Liver (tissue), 9 donors: ENCODE measurements around the gene PFKL. TPM values are rescaled to one million over a fixed set of nuclear protein-coding genes. Genes with fewer than 3 reads are reported as not detected.

Source experiments
- DNase-seq: peaks from one replicate; pipeline ENCODE4 v3.0.0-alpha.2; 2017; ENCODE audit warnings: low spot score
- H3K27ac ChIP-seq, 2 donors: one replicate each; pipeline ENCODE4 v1.7.0; 2013; ENCODE audit warnings: inconsistent platforms in 2 of 2, low read length in 2 of 2, control low read depth in 1 of 2, low read depth in 1 of 2, mild to moderate bottlenecking in 1 of 2
- H3K27me3 ChIP-seq, 4 donors: one replicate each; pipeline versions ENCODE4 v1.6.1 to v1.7.0; 2013; ENCODE audit warnings: low read length in 3 of 4, inconsistent platforms in 1 of 4, mild to moderate bottlenecking in 1 of 4, moderate library complexity in 1 of 4; ENCODE audit not compliant: control insufficient read depth in 4 of 4, insufficient read depth in 4 of 4
- H3K36me3 ChIP-seq, 4 donors: one replicate each; pipeline versions ENCODE4 v1.6.1 to v1.7.0; 2013; ENCODE audit warnings: low read length in 3 of 4, mild to moderate bottlenecking in 3 of 4, low read depth in 1 of 4, moderate library complexity in 1 of 4; ENCODE audit not compliant: control insufficient read depth in 4 of 4, insufficient read depth in 3 of 4
- H3K4me1 ChIP-seq, 4 donors: one replicate each; pipeline versions ENCODE4 v1.6.1 to v1.7.0; 2013; ENCODE audit warnings: low read length in 3 of 4, mild to moderate bottlenecking in 3 of 4, moderate library complexity in 1 of 4; ENCODE audit not compliant: control insufficient read depth in 4 of 4, insufficient read depth in 4 of 4
- H3K4me3 ChIP-seq, 3 donors: one replicate each; pipeline versions ENCODE4 v1.6.1 to v1.7.0; 2013; ENCODE audit warnings: low read length in 3 of 3, control low read depth in 1 of 3, low read depth in 1 of 3, mild to moderate bottlenecking in 1 of 3
- H3K9ac ChIP-seq, 2 donors: one replicate each; pipeline ENCODE4 v1.7.0; 2013; ENCODE audit warnings: low read length in 2 of 2, mild to moderate bottlenecking in 2 of 2, moderate library complexity in 2 of 2, control low read depth in 1 of 2, low read depth in 1 of 2
- H3K9me3 ChIP-seq, 4 donors: one replicate each; pipeline versions ENCODE4 v1.6.1 to v1.7.0; 2013; ENCODE audit warnings: low read length in 3 of 4; ENCODE audit not compliant: control insufficient read depth in 4 of 4
- EGR1 ChIP-seq, 2 donors: IDR thresholded peaks; 2 replicates each; pipeline ENCODE4 v1.6.1; 2016 to 2018; ENCODE audit warnings: antibody characterized with exemption in 2 of 2, low read depth in 2 of 2
- FOXA1 ChIP-seq: IDR thresholded peaks from 2 replicates; pipeline ENCODE4 v1.6.1; 2016; ENCODE audit warnings: antibody characterized with exemption
- FOXA2 ChIP-seq: IDR thresholded peaks from 2 replicates; pipeline ENCODE4 v1.6.1; 2016; ENCODE audit warnings: antibody characterized with exemption
- GABPA ChIP-seq, 2 donors: IDR thresholded peaks in 1 of 2; conservative IDR thresholded peaks in 1 of 2; 2 replicates each; pipeline ENCODE4 v1.6.1; 2016; ENCODE audit warnings: antibody characterized with exemption in 2 of 2, mild to moderate bottlenecking in 1 of 2, moderate library complexity in 1 of 2
- HNF4G ChIP-seq: IDR thresholded peaks from 2 replicates; pipeline ENCODE4 v1.6.1; 2016; ENCODE audit warnings: antibody characterized with exemption
- RAD21 ChIP-seq, 2 donors: IDR thresholded peaks; 2 replicates each; pipeline ENCODE4 v1.6.1; 2016; ENCODE audit warnings: antibody characterized with exemption in 2 of 2, mild to moderate bottlenecking in 2 of 2
- REST ChIP-seq: IDR thresholded peaks from 2 replicates; pipeline ENCODE4 v1.6.1; 2016; ENCODE audit warnings: antibody characterized with exemption, mild to moderate bottlenecking
- RXRA ChIP-seq, 2 donors: IDR thresholded peaks; 2 replicates each; pipeline ENCODE4 v1.6.1; 2017 to 2018; ENCODE audit warnings: antibody characterized with exemption in 2 of 2, mild to moderate bottlenecking in 1 of 2
- SP1 ChIP-seq: IDR thresholded peaks from 2 replicates; pipeline ENCODE4 v1.6.1; 2018; ENCODE audit warnings: antibody characterized with exemption, mild to moderate bottlenecking
- TAF1 ChIP-seq: conservative IDR thresholded peaks from 2 replicates; pipeline ENCODE4 v1.6.1; 2016; ENCODE audit warnings: antibody characterized with exemption, mild to moderate bottlenecking
- YY1 ChIP-seq: IDR thresholded peaks from 2 replicates; pipeline ENCODE4 v1.6.1; 2016; ENCODE audit warnings: antibody characterized with exemption, mild to moderate bottlenecking
- ZBTB33 ChIP-seq: IDR thresholded peaks from 2 replicates; pipeline ENCODE4 v1.6.1; 2016; ENCODE audit warnings: antibody characterized with exemption
- WGBS: extraction: QIAGEN DNeasy Blood & Tissue Kit; methylation state at CpG from one replicate; pipeline ENCODE4 v1.1.7; 2013; 5-methylcytosine and 5-hydroxymethylcytosine counted together
- polyA plus RNA-seq, 2 donors: library from polyadenylated mRNA; stranded (reverse) in 1 of 2; unstranded in 1 of 2; fragments of 200-250 nt in 1 of 2; fragments of >200 nt in 1 of 2; fragmentation: Nextera tagmentation in 1 of 2; extraction: Ambion mirVana in 1 of 2; gene quantifications; one replicate each; pipeline versions ENCODE4 v1.2.1 to v1.2.3, GENCODE V29; 2013 to 2015
- total RNA-seq, 2 donors: library from RNA; depleted of rRNA; stranded (reverse); fragments of >200 nt; gene quantifications; one replicate each; pipeline ENCODE4 v1.2.3, GENCODE V29; 2014
- TF ChIP-seq, protein P1 (sequence below): IDR thresholded peaks from 2 replicates; pipeline ENCODE4 v1.6.1; 2016; ENCODE audit warnings: antibody characterized with exemption
- TF ChIP-seq, protein P2 (sequence below): fragments of 150-350 bp; IDR thresholded peaks from 2 replicates; pipeline ENCODE4 v1.5.1; 2017; ENCODE audit warnings: improper control_type of control experiment, low read depth, low read length; ENCODE audit not compliant: missing input control
- donor health status: healthy.
- donor health status: healthy.
- donor health status: healthy.
- donor health status: healthy.
- donor health status: healthy.

The PFKL gene
- total and polyA plus RNA-seq, 4 donors = 48.1 to 98.4 (median 81.0) TPM

- TF ChIP-seq FOXA1 (no peak), RAD21 (IDR thresholded peaks at IDR 0.05) (no peak), RXRA (IDR thresholded peaks at IDR 0.05) (no peak), TAF1 (no peak), ZBTB33 (no peak), SP1 (no peak)
Observed at GRCh38 chr21:44260066-44260465, 39.8 kb upstream of the PFKL start (continued).

DNA sequence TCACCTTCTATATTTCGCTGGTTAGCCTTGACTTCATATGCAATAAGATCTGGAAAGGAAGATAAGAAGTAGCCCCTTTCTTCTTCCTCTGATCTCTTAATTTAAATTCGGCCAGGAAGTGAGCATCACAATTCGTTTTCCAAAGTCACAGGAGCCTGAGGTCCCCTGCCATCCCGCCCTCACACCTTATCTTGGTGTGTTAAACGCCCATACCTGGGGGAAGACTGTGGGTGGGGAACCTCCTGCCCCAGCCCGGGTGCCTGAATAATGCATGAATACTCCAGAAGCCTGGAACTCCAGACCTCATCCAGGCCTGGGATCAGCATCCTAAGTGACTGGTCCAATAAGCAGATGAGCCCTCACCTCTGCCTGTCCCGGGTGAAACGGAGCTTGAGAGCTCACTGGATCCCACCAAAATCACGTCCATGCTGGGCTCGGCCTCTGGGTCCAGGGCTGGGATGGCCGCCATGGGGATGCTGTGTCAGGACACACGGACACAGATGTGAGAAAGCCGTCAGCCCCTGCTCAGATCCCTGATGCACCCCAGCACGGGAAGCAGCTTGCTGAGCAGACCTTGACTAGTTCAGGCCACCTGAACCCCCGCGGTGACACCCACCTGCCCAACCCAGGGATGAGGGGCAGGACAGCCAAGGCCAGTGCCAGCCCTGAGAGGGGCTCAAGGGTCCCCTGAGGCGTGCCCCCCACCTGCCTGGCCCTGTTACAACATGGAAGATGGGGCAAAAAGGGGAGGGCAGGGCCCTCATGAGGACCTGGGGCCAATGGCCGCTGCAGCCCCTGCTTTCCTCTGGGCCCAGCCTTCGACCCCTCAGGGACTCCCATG is 38.8 kb upstream of the PFKL start:
- Histone ChIP-seq H3K9me3 (no peaks in the 10 kb centered on the region), H3K9ac (no peak overlapping the region), H3K4me1 (no peaks in the 10 kb centered on the region), H3K36me3 (no peaks in the 10 kb centered on the region), H3K4me3 (no peak overlapping the region), H3K27ac (no peak overlapping the region), H3K27me3 (no peaks in the 10 kb centered on the region)
- WGBS = 85% methylated on average over 19 of the region's 19 CpGs
- TF ChIP-seq FOXA2 = no peak
- TF ChIP-seq, protein P1, sequence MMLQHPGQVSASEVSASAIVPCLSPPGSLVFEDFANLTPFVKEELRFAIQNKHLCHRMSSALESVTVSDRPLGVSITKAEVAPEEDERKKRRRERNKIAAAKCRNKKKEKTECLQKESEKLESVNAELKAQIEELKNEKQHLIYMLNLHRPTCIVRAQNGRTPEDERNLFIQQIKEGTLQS = no peak
- no peak for TF ChIP-seq GABPA (IDR thresholded peaks at IDR 0.05 in 1 of 2, conservative IDR thresholded peaks at IDR 0.05 in 1 of 2)
- no peak for TF ChIP-seq ZBTB33
- TF ChIP-seq REST = no peak
- no peak for DNase-seq

- Histone ChIP-seq H3K4me3 (no peak within 1 kb of the TSS), H3K27me3 (no peaks in the 10 kb centered on the region), H3K27ac (no peak within 1 kb of the TSS), H3K9ac (no peak within 1 kb of the TSS), H3K9me3 (no peaks in the 10 kb centered on the region), H3K4me1 (no peaks in the 10 kb centered on the region), H3K36me3 (no peaks in the 10 kb centered on the region)
- peak; percentile 33 for DNase-seq
- WGBS = 66% methylated on average over 19 of the region's 19 CpGs
- TF ChIP-seq, protein P1 = no peak
- TF ChIP-seq YY1 (no peak), EGR1 (IDR thresholded peaks at IDR 0.05; ENCODE audit: low read depth in 2 of 2) (no peak), REST (no peak), HNF4G (no peak), SP1 (no peak)
- TF ChIP-seq, protein P2, sequence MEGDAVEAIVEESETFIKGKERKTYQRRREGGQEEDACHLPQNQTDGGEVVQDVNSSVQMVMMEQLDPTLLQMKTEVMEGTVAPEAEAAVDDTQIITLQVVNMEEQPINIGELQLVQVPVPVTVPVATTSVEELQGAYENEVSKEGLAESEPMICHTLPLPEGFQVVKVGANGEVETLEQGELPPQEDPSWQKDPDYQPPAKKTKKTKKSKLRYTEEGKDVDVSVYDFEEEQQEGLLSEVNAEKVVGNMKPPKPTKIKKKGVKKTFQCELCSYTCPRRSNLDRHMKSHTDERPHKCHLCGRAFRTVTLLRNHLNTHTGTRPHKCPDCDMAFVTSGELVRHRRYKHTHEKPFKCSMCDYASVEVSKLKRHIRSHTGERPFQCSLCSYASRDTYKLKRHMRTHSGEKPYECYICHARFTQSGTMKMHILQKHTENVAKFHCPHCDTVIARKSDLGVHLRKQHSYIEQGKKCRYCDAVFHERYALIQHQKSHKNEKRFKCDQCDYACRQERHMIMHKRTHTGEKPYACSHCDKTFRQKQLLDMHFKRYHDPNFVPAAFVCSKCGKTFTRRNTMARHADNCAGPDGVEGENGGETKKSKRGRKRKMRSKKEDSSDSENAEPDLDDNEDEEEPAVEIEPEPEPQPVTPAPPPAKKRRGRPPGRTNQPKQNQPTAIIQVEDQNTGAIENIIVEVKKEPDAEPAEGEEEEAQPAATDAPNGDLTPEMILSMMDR = no peak
Observed at GRCh38 chr21:44261675-44262295, 38.1 kb upstream of the PFKL start, which contains the start of gene DNMT3L. Gene DNMT3L, minus strand, starts transcription at chr21:44261897. Its CDS starts 638 bp downstream, at chr21:44261259.
